ENCODE data around the gene QSOX2. TPM values are rescaled to one million over a fixed set of nuclear protein-coding genes. Genes with fewer than 3 reads are reported as not detected.

The QSOX2 gene
- total RNA-seq, 1 donor from 2014 or later = 21.2 TPM

DNA sequence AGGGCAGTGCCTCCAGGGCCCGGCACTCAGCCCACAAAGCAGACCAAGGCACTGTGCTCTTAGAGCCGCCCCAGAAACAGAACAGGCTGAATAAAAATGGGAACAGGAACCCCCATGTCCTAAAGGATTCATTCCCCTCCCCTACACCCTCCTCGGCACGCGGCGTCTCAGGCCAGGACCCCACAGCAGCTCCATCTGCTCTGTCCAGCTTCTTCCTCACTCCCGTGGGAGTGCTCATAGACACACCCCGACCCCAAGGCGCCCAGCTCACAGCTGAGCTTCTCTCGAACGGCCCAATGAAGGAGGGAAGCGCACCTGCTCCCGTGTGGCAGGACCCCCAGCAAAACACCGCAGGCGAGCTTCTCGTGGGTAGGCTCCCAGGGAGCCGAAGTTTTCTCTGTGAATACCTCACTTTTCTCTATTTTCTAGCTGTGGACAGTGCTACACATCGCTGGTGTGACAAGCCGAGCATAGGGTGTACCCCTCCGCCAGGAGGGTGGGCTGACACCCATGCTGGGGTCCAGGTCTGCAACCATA is 15.4 kb upstream of the QSOX2 start:
- H3K36me3 Mint-ChIP-seq (ENCODE audit: unreplicated experiment) = no peaks in the 10 kb centered on the region
- no peak for DNase-seq
- H3K9me3 Mint-ChIP-seq (ENCODE audit: unreplicated experiment) = peaks cover 3% of the 10 kb centered on the region
- peak overlapping the region; percentile 28 for H3K27ac Mint-ChIP-seq (ENCODE audit: unreplicated experiment)
- TF ChIP-seq, protein P1, sequence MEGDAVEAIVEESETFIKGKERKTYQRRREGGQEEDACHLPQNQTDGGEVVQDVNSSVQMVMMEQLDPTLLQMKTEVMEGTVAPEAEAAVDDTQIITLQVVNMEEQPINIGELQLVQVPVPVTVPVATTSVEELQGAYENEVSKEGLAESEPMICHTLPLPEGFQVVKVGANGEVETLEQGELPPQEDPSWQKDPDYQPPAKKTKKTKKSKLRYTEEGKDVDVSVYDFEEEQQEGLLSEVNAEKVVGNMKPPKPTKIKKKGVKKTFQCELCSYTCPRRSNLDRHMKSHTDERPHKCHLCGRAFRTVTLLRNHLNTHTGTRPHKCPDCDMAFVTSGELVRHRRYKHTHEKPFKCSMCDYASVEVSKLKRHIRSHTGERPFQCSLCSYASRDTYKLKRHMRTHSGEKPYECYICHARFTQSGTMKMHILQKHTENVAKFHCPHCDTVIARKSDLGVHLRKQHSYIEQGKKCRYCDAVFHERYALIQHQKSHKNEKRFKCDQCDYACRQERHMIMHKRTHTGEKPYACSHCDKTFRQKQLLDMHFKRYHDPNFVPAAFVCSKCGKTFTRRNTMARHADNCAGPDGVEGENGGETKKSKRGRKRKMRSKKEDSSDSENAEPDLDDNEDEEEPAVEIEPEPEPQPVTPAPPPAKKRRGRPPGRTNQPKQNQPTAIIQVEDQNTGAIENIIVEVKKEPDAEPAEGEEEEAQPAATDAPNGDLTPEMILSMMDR (IDR thresholded peaks at IDR 0.05; ENCODE audit: partially characterized antibody, unreplicated experiment) = no peak
- H3K27me3 Mint-ChIP-seq (ENCODE audit: unreplicated experiment) = peaks cover 2% of the 10 kb centered on the region
- peaks cover 19% of the 10 kb centered on the region for H3K4me1 Mint-ChIP-seq (ENCODE audit: low read depth, unreplicated experiment)
- H3K4me3 Mint-ChIP-seq (ENCODE audit: unreplicated experiment) = peak overlapping the region; percentile 67

DNA sequence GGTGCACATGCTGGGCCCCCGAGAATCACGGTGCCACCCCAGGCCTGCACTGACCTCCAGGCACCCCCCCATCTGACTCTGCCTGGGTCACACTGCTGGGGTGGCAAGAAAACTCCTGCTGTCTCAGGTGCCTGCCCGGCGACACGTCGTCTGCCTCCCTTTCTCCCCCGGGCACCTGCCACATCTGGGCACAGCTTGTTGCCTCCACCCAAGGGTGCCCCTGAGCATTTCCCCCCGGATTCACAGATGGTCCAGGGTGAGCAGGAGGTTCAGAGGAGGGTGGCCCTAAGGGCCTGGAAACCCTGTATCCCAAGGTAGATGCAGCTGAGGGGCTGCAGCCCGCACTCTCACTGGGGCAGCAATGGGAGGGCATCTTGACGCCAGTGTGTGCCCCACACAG is 14.9 kb upstream of the QSOX2 start:
- Mint-ChIP-seq H3K27ac (ENCODE audit: unreplicated experiment) (no peak overlapping the region), H3K9me3 (ENCODE audit: unreplicated experiment) (peaks cover 3% of the 10 kb centered on the region), H3K27me3 (ENCODE audit: unreplicated experiment) (peaks cover 2% of the 10 kb centered on the region)

DNA sequence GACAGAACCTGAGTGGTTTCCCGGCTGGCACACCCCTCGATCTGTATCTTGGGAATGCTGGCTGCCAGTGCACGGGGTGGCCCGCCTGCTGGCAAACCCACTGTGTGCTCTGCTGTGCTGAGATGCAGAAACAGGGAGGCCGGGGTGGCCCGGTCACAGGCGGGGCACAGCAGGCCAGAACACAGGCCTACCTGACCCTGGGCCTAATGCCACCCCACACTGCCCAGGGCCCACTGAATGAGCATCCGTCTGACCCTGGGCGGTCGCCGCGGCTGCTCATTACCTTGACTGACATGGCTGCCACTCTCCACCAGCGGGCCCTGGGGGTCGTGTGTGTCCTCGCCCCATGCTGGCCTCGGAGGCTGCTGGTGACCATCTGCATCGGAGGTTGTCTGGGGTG is 14.2 kb upstream of the QSOX2 start:
- Mint-ChIP-seq H3K9me3 (ENCODE audit: unreplicated experiment) (peaks cover 3% of the 10 kb centered on the region), H3K4me3 (ENCODE audit: unreplicated experiment) (no peak overlapping the region), H3K27ac (ENCODE audit: unreplicated experiment) (no peak overlapping the region), H3K27me3 (ENCODE audit: unreplicated experiment) (peaks cover 2% of the 10 kb centered on the region), H3K36me3 (ENCODE audit: unreplicated experiment) (no peaks in the 10 kb centered on the region), H3K4me1 (ENCODE audit: low read depth, unreplicated experiment) (peaks cover 19% of the 10 kb centered on the region)
- no peak for DNase-seq
- TF ChIP-seq, protein P1 (IDR thresholded peaks at IDR 0.05; ENCODE audit: partially characterized antibody, unreplicated experiment) = no peak

More for the DNA sequence above, 14.9 kb upstream of the QSOX2 start:
- H3K4me1 Mint-ChIP-seq (ENCODE audit: low read depth, unreplicated experiment) = peaks cover 19% of the 10 kb centered on the region
- TF ChIP-seq, protein P1 (IDR thresholded peaks at IDR 0.05; ENCODE audit: partially characterized antibody, unreplicated experiment) = no peak
- H3K4me3 Mint-ChIP-seq (ENCODE audit: unreplicated experiment) = no peak overlapping the region
- no peak for DNase-seq
- no peaks in the 10 kb centered on the region for H3K36me3 Mint-ChIP-seq (ENCODE audit: unreplicated experiment)

DNA sequence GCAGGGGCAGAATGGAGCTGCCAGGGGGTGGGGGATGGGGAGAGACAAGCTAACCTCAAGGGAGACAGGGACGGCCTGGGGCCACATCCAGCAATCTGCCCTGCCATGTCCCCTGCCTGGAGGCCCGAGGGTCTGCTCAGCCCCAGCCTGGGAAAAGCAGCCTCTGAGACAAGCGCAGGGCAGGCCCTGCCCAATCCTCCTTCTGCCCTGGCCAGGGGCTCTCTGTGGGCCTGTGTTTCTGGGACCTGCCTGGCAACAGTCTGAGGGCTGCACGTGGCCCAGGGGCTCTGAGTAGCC is 13.9 kb upstream of the QSOX2 start:
- H3K9me3 Mint-ChIP-seq (ENCODE audit: unreplicated experiment) = peaks cover 3% of the 10 kb centered on the region
- H3K36me3 Mint-ChIP-seq (ENCODE audit: unreplicated experiment) = no peaks in the 10 kb centered on the region
- H3K27ac Mint-ChIP-seq (ENCODE audit: unreplicated experiment) = no peak overlapping the region
- peak; percentile 53 for DNase-seq
- no peak overlapping the region for H3K4me3 Mint-ChIP-seq (ENCODE audit: unreplicated experiment)
- peaks cover 2% of the 10 kb centered on the region for H3K27me3 Mint-ChIP-seq (ENCODE audit: unreplicated experiment)
- H3K4me1 Mint-ChIP-seq (ENCODE audit: low read depth, unreplicated experiment) = peaks cover 19% of the 10 kb centered on the region
- TF ChIP-seq, protein P1 (IDR thresholded peaks at IDR 0.05; ENCODE audit: partially characterized antibody, unreplicated experiment) = no peak

DNA sequence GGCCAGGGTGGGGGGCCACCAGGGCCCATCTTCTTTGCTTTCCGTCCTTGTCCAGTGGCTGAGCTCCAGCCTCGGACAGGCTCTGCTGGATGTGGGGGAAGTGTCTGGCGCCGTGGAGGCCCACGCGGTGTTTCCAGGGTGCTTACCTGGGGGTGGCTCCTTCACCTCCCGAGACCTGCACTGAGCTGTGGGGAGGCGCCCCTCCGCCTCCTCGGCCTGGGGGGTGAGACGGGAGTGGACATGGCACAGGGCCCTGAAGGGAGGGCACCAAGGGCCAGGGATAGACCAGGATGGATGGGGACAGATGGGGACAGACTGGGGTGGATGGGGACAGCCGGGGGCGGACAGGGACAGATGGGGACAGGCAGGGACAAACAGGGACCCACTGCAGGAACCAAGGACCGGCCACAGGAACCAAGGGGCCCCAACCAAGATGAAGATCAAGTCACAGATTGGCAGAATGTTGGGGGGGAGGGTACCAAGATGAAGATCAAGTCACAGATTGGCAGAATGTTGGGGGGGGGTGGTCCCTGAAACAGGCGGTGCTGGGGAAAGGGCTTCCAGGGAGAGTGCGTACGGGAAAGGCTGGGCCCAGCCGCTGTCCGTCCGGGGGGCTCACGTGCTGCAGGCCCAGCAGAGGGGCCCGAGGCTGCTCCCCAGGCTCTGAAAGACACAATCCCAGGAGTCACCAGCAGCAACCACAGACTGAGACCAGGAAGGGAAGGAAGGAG is 13.3 kb upstream of the QSOX2 start:
- no peak overlapping the region for H3K27ac Mint-ChIP-seq (ENCODE audit: unreplicated experiment)
- TF ChIP-seq, protein P1 (IDR thresholded peaks at IDR 0.05; ENCODE audit: partially characterized antibody, unreplicated experiment) = no peak
- no peaks in the 10 kb centered on the region for H3K36me3 Mint-ChIP-seq (ENCODE audit: unreplicated experiment)
- peak overlapping the region; percentile 36 for H3K4me3 Mint-ChIP-seq (ENCODE audit: unreplicated experiment)
- peaks cover 2% of the 10 kb centered on the region for H3K27me3 Mint-ChIP-seq (ENCODE audit: unreplicated experiment)
- peaks cover 17% of the 10 kb centered on the region for H3K4me1 Mint-ChIP-seq (ENCODE audit: low read depth, unreplicated experiment)
- no peak for DNase-seq
- peaks cover 3% of the 10 kb centered on the region for H3K9me3 Mint-ChIP-seq (ENCODE audit: unreplicated experiment)
